ENCODE data around the gene QSOX1.

DNA sequence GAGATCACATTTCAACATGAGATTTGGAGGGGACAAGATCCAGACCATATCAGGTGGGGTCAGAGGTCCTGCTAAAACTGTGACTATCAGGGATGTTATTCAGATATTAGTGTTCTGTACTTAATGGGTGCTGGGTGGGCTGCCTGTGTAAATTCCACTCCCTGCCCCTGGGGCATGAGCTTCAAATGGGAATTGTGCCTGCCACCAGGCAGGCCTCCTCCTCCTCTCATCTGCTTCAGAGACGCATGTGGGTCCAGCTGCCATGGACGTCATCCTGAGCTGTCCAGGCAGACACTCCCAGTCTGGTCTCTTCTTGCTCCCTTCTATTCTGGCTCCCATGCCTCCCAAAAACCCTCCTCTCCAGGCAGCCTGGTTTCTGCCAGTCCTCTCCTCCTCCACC lies 10.4 kb downstream of the QSOX1 start:
- TF ChIP-seq, protein P1, sequence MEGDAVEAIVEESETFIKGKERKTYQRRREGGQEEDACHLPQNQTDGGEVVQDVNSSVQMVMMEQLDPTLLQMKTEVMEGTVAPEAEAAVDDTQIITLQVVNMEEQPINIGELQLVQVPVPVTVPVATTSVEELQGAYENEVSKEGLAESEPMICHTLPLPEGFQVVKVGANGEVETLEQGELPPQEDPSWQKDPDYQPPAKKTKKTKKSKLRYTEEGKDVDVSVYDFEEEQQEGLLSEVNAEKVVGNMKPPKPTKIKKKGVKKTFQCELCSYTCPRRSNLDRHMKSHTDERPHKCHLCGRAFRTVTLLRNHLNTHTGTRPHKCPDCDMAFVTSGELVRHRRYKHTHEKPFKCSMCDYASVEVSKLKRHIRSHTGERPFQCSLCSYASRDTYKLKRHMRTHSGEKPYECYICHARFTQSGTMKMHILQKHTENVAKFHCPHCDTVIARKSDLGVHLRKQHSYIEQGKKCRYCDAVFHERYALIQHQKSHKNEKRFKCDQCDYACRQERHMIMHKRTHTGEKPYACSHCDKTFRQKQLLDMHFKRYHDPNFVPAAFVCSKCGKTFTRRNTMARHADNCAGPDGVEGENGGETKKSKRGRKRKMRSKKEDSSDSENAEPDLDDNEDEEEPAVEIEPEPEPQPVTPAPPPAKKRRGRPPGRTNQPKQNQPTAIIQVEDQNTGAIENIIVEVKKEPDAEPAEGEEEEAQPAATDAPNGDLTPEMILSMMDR (IDR thresholded peaks at IDR 0.05) = no peak
- TF ChIP-seq POLR2A (IDR thresholded peaks at IDR 0.05; ENCODE audit: low read depth) (no peak), EP300 (IDR thresholded peaks at IDR 0.05) (no peak), POLR2AphosphoS5 (IDR thresholded peaks at IDR 0.05) (no peak)

Data from esophagus muscularis mucosa (tissue), 4 donors.